Bronchial epithelial cell (primary cell): ENCODE results near the gene FURIN. TPM values are rescaled to one million over a fixed set of nuclear protein-coding genes. Genes with fewer than 3 reads are reported as not detected.
A peak's percentile ranks its signal among the peaks of the same experiment; 100 is the strongest.

ENCODE experiments used
- DNase-seq: peaks from one replicate; pipeline ENCODE4 v3.0.0-alpha.2; 2010; ENCODE audit warnings: low read depth
- FAIRE-seq: peaks from 2 replicates; lab custom pipeline; 2011; peaks lifted over from hg19 to GRCh38; lab: Jason Lieb, UNC
- H3K27me3 ChIP-seq: 2 replicates; pipeline ENCODE4 v1.5.1; 2011; ENCODE audit warnings: low read length; ENCODE audit not compliant: control insufficient read depth, insufficient read depth
- H3K36me3 ChIP-seq: 2 replicates; pipeline ENCODE4 v1.5.1; 2011; ENCODE audit warnings: low read length; ENCODE audit not compliant: control insufficient read depth, insufficient read depth
- H3K4me3 ChIP-seq: 2 replicates; pipeline ENCODE4 v1.5.1; 2011; ENCODE audit warnings: mild to moderate bottlenecking, low read depth, low read length, control low read depth
- total RNA-seq: library from RNA; depleted of rRNA; stranded (reverse); fragments of >200 nt; gene quantifications from 2 replicates; pipeline ENCODE4 v1.2.1, GENCODE V29; 2014
- TF ChIP-seq, protein P1 (sequence below): IDR thresholded peaks from 2 replicates; pipeline ENCODE4 v1.5.1; 2011; ENCODE audit warnings: mild to moderate bottlenecking, moderate library complexity, low read length, control low read depth, inconsistent platforms; ENCODE audit not compliant: insufficient read depth, severe bottlenecking

Gene FURIN
- total RNA-seq, 1 donor from 2014 or later, result 32.1 TPM

- no peaks in the 10 kb centered on the region for H3K27me3 ChIP-seq
- FAIRE-seq, result no peak
- TF ChIP-seq, protein P1, sequence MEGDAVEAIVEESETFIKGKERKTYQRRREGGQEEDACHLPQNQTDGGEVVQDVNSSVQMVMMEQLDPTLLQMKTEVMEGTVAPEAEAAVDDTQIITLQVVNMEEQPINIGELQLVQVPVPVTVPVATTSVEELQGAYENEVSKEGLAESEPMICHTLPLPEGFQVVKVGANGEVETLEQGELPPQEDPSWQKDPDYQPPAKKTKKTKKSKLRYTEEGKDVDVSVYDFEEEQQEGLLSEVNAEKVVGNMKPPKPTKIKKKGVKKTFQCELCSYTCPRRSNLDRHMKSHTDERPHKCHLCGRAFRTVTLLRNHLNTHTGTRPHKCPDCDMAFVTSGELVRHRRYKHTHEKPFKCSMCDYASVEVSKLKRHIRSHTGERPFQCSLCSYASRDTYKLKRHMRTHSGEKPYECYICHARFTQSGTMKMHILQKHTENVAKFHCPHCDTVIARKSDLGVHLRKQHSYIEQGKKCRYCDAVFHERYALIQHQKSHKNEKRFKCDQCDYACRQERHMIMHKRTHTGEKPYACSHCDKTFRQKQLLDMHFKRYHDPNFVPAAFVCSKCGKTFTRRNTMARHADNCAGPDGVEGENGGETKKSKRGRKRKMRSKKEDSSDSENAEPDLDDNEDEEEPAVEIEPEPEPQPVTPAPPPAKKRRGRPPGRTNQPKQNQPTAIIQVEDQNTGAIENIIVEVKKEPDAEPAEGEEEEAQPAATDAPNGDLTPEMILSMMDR, result no peak
- H3K36me3 ChIP-seq, result peaks cover 2% of the 10 kb centered on the region
- peak overlapping the region; percentile 61 for H3K4me3 ChIP-seq
- no peak for DNase-seq
Observed at GRCh38 chr15:90931575-90931827, 63.1 kb downstream of the FURIN start.

DNA sequence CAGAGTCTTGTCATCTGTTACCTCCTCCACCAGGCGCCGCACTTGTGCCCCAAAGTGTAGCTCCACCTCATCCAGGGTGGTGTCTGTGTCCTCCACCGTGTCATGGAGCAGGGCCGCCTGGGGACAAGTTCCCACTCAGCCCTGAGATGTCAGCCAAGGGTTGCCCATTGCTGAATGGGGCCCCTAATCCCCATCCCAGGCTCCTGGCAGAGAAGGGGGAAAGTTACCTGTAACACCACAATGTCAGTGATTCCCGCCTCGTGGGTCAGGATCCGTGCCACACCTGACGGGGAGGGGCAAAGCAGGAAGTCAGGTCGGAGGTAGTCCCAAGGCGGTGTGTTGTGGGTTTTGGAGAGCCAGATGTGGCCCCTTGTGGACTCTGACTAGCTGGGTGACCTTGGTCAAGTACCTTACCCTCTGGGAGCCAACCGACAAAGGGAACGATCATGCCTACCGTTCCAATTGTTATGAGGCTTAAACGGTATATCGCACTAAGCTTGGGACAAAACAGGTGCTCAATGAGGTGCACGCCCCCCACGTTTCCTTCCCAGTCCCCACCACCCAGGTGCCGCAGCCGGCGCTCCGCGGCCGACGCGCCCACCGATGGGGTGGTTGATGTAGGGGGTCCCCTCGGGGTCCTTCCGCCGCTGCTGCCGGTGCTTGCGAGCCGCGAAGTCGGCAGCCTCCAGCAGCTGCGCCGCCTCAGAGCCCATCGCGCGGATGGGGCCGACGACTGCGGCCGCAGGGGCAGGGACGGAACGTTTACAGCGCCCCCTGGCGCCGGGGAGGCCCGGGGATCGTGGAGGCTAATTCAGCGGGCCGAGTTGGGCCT lies 63.7 kb downstream of the FURIN start, which contains the start of gene HDDC3:
HDDC3 (minus strand) TSS at position 722 of the 832 bp plus-strand sequence; CDS start at position 713, 9 bp downstream.
- DNase-seq, result peak; percentile 73
- TF ChIP-seq, protein P1, result peak; percentile 99
- FAIRE-seq, result no peak

DNA sequence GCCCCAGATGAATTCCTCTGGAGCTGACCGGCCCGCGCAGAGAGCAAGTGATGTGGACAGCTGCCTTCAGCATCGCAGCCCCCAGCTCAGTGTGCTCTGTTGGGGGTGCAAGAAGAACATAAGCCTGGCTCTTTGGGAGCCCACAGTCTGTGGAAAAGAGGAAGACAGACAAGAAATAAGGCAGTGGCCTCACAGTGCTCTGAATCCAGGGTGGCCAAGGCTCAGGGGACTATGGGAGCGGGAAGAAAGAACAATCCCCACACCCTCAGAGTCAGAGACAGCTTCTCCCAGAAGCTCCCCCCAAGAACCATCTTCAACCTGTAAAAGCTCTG lies 64.2 kb downstream of the FURIN start:
- DNase-seq, result no peak
- Histone ChIP-seq H3K36me3 (peaks cover 2% of the 10 kb centered on the region), H3K4me3 (peak overlapping the region; percentile 61), H3K27me3 (no peaks in the 10 kb centered on the region)
- no peak for FAIRE-seq
- TF ChIP-seq, protein P1, result no peak

More for the DNA sequence above, 63.7 kb downstream of the FURIN start, which contains the start of gene HDDC3:
- peak within 1 kb of the TSS; percentile 61 for H3K4me3 ChIP-seq
- H3K36me3 ChIP-seq, result peaks cover 2% of the 10 kb centered on the region
- no peaks in the 10 kb centered on the region for H3K27me3 ChIP-seq

Other genes with a start within 250 kb of the FURIN start
- 0.26 TPM in 2 replicates for gene BLM, start 151.2 kb upstream of the FURIN start, total RNA-seq
- gene FES, start 15.9 kb downstream of the FURIN start, total RNA-seq, result 2.6 and 3.2 TPM in 2 replicates
- gene MAN2A2, start 34.7 kb downstream of the FURIN start, total RNA-seq, result 8.4 and 12.3 TPM in 2 replicates
- 28.5 and 37.6 TPM in 2 replicates for gene HDDC3, start 64.0 kb downstream of the FURIN start, total RNA-seq
- 64.8 and 105 TPM in 2 replicates for gene UNC45A, start 66.7 kb downstream of the FURIN start, total RNA-seq
- gene RCCD1, start 86.3 kb downstream of the FURIN start, total RNA-seq, result 11.6 and 12.9 TPM in 2 replicates
- gene PRC1, start 125.9 kb downstream of the FURIN start, total RNA-seq, result 6.1 and 14.8 TPM in 2 replicates
- 10.5 and 12.2 TPM in 2 replicates for gene VPS33B, start 154.0 kb downstream of the FURIN start, total RNA-seq
- 0.26 and 0.38 TPM in 2 replicates for gene SV2B, start 231.7 kb downstream of the FURIN start, total RNA-seq